Stomach (tissue), 9 donors: ENCODE results near the gene MAGI1. TPM values are rescaled to one million over a fixed set of nuclear protein-coding genes. Genes with fewer than 3 reads are reported as not detected.

Experiments used
- DNase-seq, 2 donors: peaks; one replicate each; pipeline versions ENCODE4 v3.0.0 to v3.0.0-alpha.2; 2013 to 2019
- H3K27ac ChIP-seq, 5 donors: fragments of 200-600 bp in 4 of 5; sonication (generic) in 4 of 5; one replicate each; pipeline ENCODE4 v1.5.1; 2013 to 2019; ENCODE audit warnings: mild to moderate bottlenecking in 1 of 5, moderate library complexity in 1 of 5
- H3K27me3 ChIP-seq, 3 donors: fragments of 200-600 bp; sonication (generic); one replicate each; pipeline ENCODE4 v1.5.1; 2017 to 2019; ENCODE audit warnings: mixed run types in 1 of 3
- H3K36me3 ChIP-seq, 4 donors: fragments of 200-600 bp; sonication (generic); 1 replicate in 3 of 4; 2 replicates in 1 of 4; pipeline ENCODE4 v1.5.1; 2016 to 2019
- H3K4me1 ChIP-seq, 4 donors: fragments of 200-600 bp; sonication (generic); one replicate each; pipeline ENCODE4 v1.5.1; 2016 to 2019
- H3K4me3 ChIP-seq, 4 donors: fragments of 200-600 bp; sonication (generic) in 3 of 4; one replicate each; pipeline ENCODE4 v1.5.1; 2016 to 2019; ENCODE audit warnings: mild to moderate bottlenecking in 1 of 4
- H3K9me3 ChIP-seq, 4 donors: fragments of 200-600 bp; sonication (generic); one replicate each; pipeline ENCODE4 v1.5.1; 2016 to 2019
- CTCF ChIP-seq, 7 experiments: fragments of 450-650 bp in 4 of 7; fragments of 200-600 bp in 3 of 7; sonication (generic) in 3 of 7; IDR thresholded peaks; one replicate each; pipeline ENCODE4 v1.5.1; 2016 to 2019; ENCODE audit warnings: antibody characterized with exemption in 7 of 7, control low read depth in 2 of 7, mild to moderate bottlenecking in 1 of 7
- EP300 ChIP-seq: sonication (generic); formaldehyde crosslinking; IDR thresholded peaks from one replicate; pipeline ENCODE4 v1.6.1; 2017; ENCODE audit warnings: antibody characterized with exemption
- POLR2A ChIP-seq, 4 donors: fragments of 450-650 bp; IDR thresholded peaks; one replicate each; pipeline ENCODE4 v1.6.1; 2016; ENCODE audit warnings: antibody characterized with exemption in 4 of 4, control low read depth in 2 of 4, mild to moderate bottlenecking in 1 of 4, moderate library complexity in 1 of 4
- POLR2AphosphoS5 ChIP-seq, 3 donors: sonication (generic); formaldehyde crosslinking; IDR thresholded peaks; one replicate each; pipeline ENCODE4 v1.6.1; 2016; ENCODE audit warnings: antibody characterized with exemption in 3 of 3
- WGBS, 5 donors: extraction: QIAGEN DNeasy Blood & Tissue Kit in 3 of 5; methylation state at CpG; one replicate each; pipeline versions ENCODE4 v1.1.5 to v1.1.7; 2013 to 2018; 5-methylcytosine and 5-hydroxymethylcytosine counted together
- intact Hi-C: fragments of 100-400 bp; cut with DNase I; formaldehyde crosslinking; loops from one replicate; pipeline ENCODE4 v1.15.1; 2023; ENCODE audit warnings: low total_unique reads
- polyA plus RNA-seq, 3 donors: library from polyadenylated mRNA; stranded (reverse); fragments of 200-250 nt; gene quantifications; one replicate each; pipeline ENCODE4 v1.2.3, GENCODE V29; 2013
- total RNA-seq, 5 donors: library from RNA; depleted of rRNA; stranded (reverse); fragments of >200 nt; gene quantifications; one replicate each; pipeline versions ENCODE4 v1.1.0 to v1.2.3, GENCODE V29; 2014 to 2016
- donor health status: healthy with polysubstance abuse.
- donor health status: Bipolar disorder and iron deficiency.
- donor health status: healthy.

The MAGI1 gene
- total and polyA plus RNA-seq, 8 donors, result 5.7 to 237 (median 84.8) TPM

- Histone ChIP-seq H3K27ac (no peak overlapping the region), H3K27me3 (no peaks in the 10 kb centered on the region), H3K4me1 (no peaks in the 10 kb centered on the region), H3K9me3 (no peaks in the 10 kb centered on the region), H3K4me3 (no peak overlapping the region), H3K36me3 (no peaks in the 10 kb centered on the region)
- intact Hi-C loops, result no loop called here
- WGBS, 5 donors, result 93 to 97% (median 96%) methylated on average over 4 of the region's 4 CpGs
- DNase-seq, result no peak
- TF ChIP-seq POLR2AphosphoS5 (IDR thresholded peaks at IDR 0.05) (no peak), POLR2A (IDR thresholded peaks at IDR 0.05) (no peak), EP300 (no peak), CTCF (IDR thresholded peaks at IDR 0.05) (no peak)
Measured at GRCh38 chr3:65667963-65668362, 370.8 kb downstream of the MAGI1 start.

GRCh38 chr3:65666448-65667091 is 372.1 kb downstream of the MAGI1 start:
- 78 to 94% (median 85%) methylated on average over 6 of the region's 6 CpGs for WGBS, 5 donors
- Histone ChIP-seq H3K4me1 (peaks cover 0 to 5% (median 0%) of the 10 kb centered on the region in 4 donors), H3K27ac (no peak overlapping the region), H3K36me3 (no peaks in the 10 kb centered on the region), H3K27me3 (no peaks in the 10 kb centered on the region), H3K4me3 (no peak overlapping the region), H3K9me3 (no peaks in the 10 kb centered on the region)
- intact Hi-C loops, result no loop called here
- no peak for DNase-seq
- no peak for TF ChIP-seq POLR2A (IDR thresholded peaks at IDR 0.05)
- TF ChIP-seq EP300, result no peak
- TF ChIP-seq CTCF (IDR thresholded peaks at IDR 0.05), result no peak
- TF ChIP-seq POLR2AphosphoS5 (IDR thresholded peaks at IDR 0.05), result no peak

- no peak for TF ChIP-seq POLR2AphosphoS5 (IDR thresholded peaks at IDR 0.05)
- no peak for TF ChIP-seq POLR2A (IDR thresholded peaks at IDR 0.05)
- no peak for TF ChIP-seq CTCF (IDR thresholded peaks at IDR 0.05)
- no peak for TF ChIP-seq EP300
- H3K4me1 ChIP-seq, result peaks cover 0 to 5% (median 0%) of the 10 kb centered on the region in 4 donors
- intact Hi-C loops, result no loop called here
- H3K27me3 ChIP-seq, result no peaks in the 10 kb centered on the region
- no peaks in the 10 kb centered on the region for H3K36me3 ChIP-seq
- H3K9me3 ChIP-seq, result no peaks in the 10 kb centered on the region
- 81 to 88% (median 83%) methylated on average over 2 of the region's 2 CpGs for WGBS, 5 donors
- H3K4me3 ChIP-seq, result no peak overlapping the region
- no peak for DNase-seq
- no peak overlapping the region for H3K27ac ChIP-seq
Measured at GRCh38 chr3:65665915-65666314, 372.8 kb downstream of the MAGI1 start.

- Histone ChIP-seq H3K27ac (no peak overlapping the region), H3K27me3 (no peaks in the 10 kb centered on the region), H3K4me3 (no peak overlapping the region), H3K36me3 (no peaks in the 10 kb centered on the region), H3K9me3 (no peaks in the 10 kb centered on the region), H3K4me1 (peaks cover 0 to 5% (median 0%) of the 10 kb centered on the region in 4 donors)
- TF ChIP-seq POLR2A (IDR thresholded peaks at IDR 0.05), result no peak
- TF ChIP-seq CTCF (IDR thresholded peaks at IDR 0.05), result no peak
- no peak for TF ChIP-seq POLR2AphosphoS5 (IDR thresholded peaks at IDR 0.05)
- TF ChIP-seq EP300, result no peak
- no peak for DNase-seq
- intact Hi-C loops, result no loop called here
- whole genome bisulfite sequencing, 5 donors, result 87 to 94% (median 88%) methylated on average over 2 of the region's 2 CpGs
Measured at GRCh38 chr3:65664931-65665330, 373.8 kb downstream of the MAGI1 start.
